ENCODE results near the gene TYRO3. TPM values are rescaled to one million over a fixed set of nuclear protein-coding genes. Genes with fewer than 3 reads are reported as not detected.
"Not testable (repeated sequence)": the region's sequence is repeated elsewhere in the genome, so short reads cannot be mapped to it uniquely, and the experiment has no call there.

Gene TYRO3
- total RNA-seq, 1 donor from 2014 or later, result 106 TPM

DNA sequence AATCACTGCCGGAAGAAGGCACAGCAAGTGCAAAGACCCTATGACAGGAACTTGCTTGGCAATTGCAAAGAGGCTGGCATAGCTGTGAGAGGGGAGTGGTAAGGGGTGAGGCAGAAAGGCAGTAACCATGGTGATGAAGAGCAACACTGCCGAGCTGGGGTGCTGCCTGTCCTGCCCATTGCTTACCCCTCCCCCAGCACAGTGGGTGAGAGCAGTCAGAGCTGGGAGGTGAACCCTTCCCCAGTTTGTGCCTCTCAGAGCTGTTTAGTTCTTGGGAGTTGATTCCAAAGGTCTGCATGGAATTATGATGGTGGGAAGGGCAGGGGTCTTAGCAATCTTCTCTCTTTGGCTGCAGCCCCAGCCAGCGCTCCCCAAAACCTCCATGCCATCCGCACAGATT is 8.8 kb downstream of the TYRO3 start:
- H3K36me3 Mint-ChIP-seq (ENCODE audit: insufficient read depth), result peaks cover 17% of the 10 kb centered on the region
- no peaks in the 10 kb centered on the region for H3K27me3 Mint-ChIP-seq
- no peaks in the 10 kb centered on the region for H3K9me3 Mint-ChIP-seq (ENCODE audit: low read depth)
- TF ChIP-seq, protein P1, sequence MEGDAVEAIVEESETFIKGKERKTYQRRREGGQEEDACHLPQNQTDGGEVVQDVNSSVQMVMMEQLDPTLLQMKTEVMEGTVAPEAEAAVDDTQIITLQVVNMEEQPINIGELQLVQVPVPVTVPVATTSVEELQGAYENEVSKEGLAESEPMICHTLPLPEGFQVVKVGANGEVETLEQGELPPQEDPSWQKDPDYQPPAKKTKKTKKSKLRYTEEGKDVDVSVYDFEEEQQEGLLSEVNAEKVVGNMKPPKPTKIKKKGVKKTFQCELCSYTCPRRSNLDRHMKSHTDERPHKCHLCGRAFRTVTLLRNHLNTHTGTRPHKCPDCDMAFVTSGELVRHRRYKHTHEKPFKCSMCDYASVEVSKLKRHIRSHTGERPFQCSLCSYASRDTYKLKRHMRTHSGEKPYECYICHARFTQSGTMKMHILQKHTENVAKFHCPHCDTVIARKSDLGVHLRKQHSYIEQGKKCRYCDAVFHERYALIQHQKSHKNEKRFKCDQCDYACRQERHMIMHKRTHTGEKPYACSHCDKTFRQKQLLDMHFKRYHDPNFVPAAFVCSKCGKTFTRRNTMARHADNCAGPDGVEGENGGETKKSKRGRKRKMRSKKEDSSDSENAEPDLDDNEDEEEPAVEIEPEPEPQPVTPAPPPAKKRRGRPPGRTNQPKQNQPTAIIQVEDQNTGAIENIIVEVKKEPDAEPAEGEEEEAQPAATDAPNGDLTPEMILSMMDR (IDR thresholded peaks at IDR 0.05; ENCODE audit: unreplicated experiment), result no peak
- peaks cover 56% of the 10 kb centered on the region for H3K4me1 Mint-ChIP-seq (ENCODE audit: low read depth)
- H3K4me3 Mint-ChIP-seq (ENCODE audit: low read depth), result peak overlapping the region; percentile 54
- no peak for DNase-seq (ENCODE audit: low spot score, unreplicated experiment)
- H3K27ac Mint-ChIP-seq, result peak overlapping the region; percentile 98

DNA sequence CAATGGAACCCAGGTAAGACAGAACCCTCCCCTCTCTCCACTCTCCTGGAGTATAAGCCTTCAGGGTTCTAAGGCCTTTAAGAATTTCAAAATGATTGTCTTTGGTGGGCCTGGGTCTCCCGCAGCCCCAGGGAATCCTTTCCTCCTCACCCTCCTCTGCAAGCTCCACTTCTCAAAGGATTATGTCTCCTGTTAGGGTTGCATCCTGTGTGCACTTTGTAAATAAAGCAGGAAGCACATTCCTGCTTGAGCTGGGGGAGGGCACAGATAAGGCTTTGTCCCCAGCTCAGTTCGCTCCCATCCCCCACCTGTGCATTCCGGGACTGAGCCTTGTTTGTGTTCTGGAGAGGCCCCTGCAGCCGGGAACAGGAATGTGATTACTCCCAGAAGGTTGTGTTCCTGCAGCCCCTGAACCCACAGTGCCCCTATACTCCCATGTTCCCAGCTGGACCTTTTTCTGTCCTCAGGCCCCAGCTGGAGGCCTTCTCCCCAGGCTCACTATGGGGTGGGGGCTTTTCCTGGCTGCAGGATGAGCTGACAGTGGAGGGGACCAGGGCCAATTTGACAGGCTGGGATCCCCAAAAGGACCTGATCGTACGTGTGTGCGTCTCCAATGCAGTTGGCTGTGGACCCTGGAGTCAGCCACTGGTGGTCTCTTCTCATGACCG is 9.5 kb downstream of the TYRO3 start:
- peaks cover 50% of the 10 kb centered on the region for H3K4me1 Mint-ChIP-seq (ENCODE audit: low read depth)
- peaks cover 15% of the 10 kb centered on the region for H3K36me3 Mint-ChIP-seq (ENCODE audit: insufficient read depth)

DNA sequence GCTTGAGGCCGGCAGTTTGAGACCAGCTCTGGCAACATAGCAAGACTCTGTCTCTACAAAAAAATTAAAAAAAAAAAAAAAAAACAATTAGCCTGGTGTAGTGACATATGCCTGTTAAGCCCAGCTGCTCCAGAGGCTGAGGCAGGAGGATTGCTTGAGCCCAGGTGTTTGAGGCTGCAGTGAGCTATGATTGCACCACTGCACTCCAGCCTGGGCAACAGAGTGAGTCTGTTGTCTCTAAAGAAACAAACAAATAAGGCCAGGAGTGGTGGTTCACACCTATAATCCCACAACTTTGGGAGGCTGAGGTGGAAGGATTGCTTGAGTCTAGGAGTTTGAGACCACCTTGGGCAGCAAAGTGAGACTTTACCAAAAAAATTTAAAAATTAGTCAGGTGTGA is 10.2 kb downstream of the TYRO3 start:
- H3K4me1 Mint-ChIP-seq (ENCODE audit: low read depth), result peaks cover 43% of the 10 kb centered on the region
- not testable (repeated sequence) for H3K4me3 Mint-ChIP-seq (ENCODE audit: low read depth); DNase-seq (ENCODE audit: low spot score, unreplicated experiment); H3K9me3 Mint-ChIP-seq (ENCODE audit: low read depth); H3K27me3 Mint-ChIP-seq
- peaks cover 18% of the 10 kb centered on the region for H3K36me3 Mint-ChIP-seq (ENCODE audit: insufficient read depth)
- H3K27ac Mint-ChIP-seq, result peak overlapping the region; percentile 81

More for the DNA sequence above, 9.5 kb downstream of the TYRO3 start:
- Mint-ChIP-seq H3K27me3 (no peaks in the 10 kb centered on the region), H3K27ac (peak overlapping the region; percentile 98), H3K4me3 (ENCODE audit: low read depth) (peak overlapping the region; percentile 54), H3K9me3 (ENCODE audit: low read depth) (no peaks in the 10 kb centered on the region)
- DNase-seq (ENCODE audit: low spot score, unreplicated experiment), result peak; percentile 67
- TF ChIP-seq, protein P1 (IDR thresholded peaks at IDR 0.05; ENCODE audit: unreplicated experiment), result no peak

- no peak for DNase-seq (ENCODE audit: low spot score, unreplicated experiment)
- Mint-ChIP-seq H3K27me3 (no peaks in the 10 kb centered on the region), H3K4me3 (ENCODE audit: low read depth) (no peak overlapping the region), H3K4me1 (ENCODE audit: low read depth) (peaks cover 29% of the 10 kb centered on the region), H3K27ac (no peak overlapping the region), H3K36me3 (ENCODE audit: insufficient read depth) (peaks cover 16% of the 10 kb centered on the region), H3K9me3 (ENCODE audit: low read depth) (no peaks in the 10 kb centered on the region)
- TF ChIP-seq, protein P1 (IDR thresholded peaks at IDR 0.05; ENCODE audit: unreplicated experiment), result no peak
Observed at GRCh38 chr15:41570764-41571163, 11.8 kb downstream of the TYRO3 start.

DNA sequence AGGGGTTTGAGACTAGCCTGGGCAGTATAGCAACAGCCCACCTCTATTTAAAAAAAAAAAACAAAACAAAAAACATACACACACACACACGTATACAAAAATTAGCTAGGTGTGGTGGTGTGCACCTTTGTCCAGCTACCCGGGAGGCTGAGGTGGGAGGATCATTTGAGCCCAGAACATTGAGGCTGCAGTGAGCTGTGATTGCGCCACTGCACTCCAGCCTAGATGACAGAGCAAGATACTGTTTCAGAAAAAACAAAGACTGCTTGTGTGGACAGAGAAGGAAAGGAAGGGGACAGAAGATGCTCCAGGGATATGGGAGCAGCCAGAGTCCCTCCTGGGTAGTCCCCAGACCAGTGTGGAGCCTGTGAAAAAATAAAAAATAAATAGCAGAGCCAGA is 12.9 kb downstream of the TYRO3 start:
- H3K4me1 Mint-ChIP-seq (ENCODE audit: low read depth), result peaks cover 25% of the 10 kb centered on the region
- H3K4me3 Mint-ChIP-seq (ENCODE audit: low read depth), result no peak overlapping the region
- no peaks in the 10 kb centered on the region for H3K27me3 Mint-ChIP-seq
- TF ChIP-seq, protein P1 (IDR thresholded peaks at IDR 0.05; ENCODE audit: unreplicated experiment), result no peak
- no peaks in the 10 kb centered on the region for H3K9me3 Mint-ChIP-seq (ENCODE audit: low read depth)
- H3K27ac Mint-ChIP-seq, result no peak overlapping the region
- DNase-seq (ENCODE audit: low spot score, unreplicated experiment), result no peak
- H3K36me3 Mint-ChIP-seq (ENCODE audit: insufficient read depth), result peaks cover 15% of the 10 kb centered on the region

DNA sequence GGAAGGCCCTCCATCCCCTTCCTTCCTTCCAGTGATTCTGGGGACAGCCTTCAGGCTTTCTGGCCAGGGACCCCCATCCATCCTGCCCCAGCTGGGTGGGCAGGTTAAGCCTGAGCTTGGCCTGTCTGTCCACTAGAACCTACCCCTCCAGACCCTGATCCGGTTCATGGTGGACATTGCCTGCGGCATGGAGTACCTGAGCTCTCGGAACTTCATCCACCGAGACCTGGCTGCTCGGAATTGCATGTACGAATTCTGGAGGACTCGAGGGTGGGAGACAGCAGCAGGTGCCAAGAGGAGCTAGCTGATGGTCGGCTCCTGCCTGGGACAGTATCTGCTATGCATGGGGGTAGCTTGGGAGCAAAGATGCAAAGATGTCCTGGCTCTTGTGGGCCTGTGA is 13.9 kb downstream of the TYRO3 start:
- H3K36me3 Mint-ChIP-seq (ENCODE audit: insufficient read depth), result peaks cover 15% of the 10 kb centered on the region
- no peak overlapping the region for H3K27ac Mint-ChIP-seq

More for the DNA sequence above, 13.9 kb downstream of the TYRO3 start:
- TF ChIP-seq, protein P1 (IDR thresholded peaks at IDR 0.05; ENCODE audit: unreplicated experiment), result no peak
- H3K4me3 Mint-ChIP-seq (ENCODE audit: low read depth), result no peak overlapping the region
- no peaks in the 10 kb centered on the region for H3K27me3 Mint-ChIP-seq
- H3K9me3 Mint-ChIP-seq (ENCODE audit: low read depth), result no peaks in the 10 kb centered on the region
- no peak for DNase-seq (ENCODE audit: low spot score, unreplicated experiment)
- H3K4me1 Mint-ChIP-seq (ENCODE audit: low read depth), result peaks cover 18% of the 10 kb centered on the region
